Measurements from ENCODE around the gene CDK2AP2.

GRCh38 chr11:67469508-67469811 is 38.5 kb downstream of the CDK2AP2 start:
- TF ChIP-seq POLR2AphosphoS5 (IDR thresholded peaks at IDR 0.05) (no peak), POLR2A (IDR thresholded peaks at IDR 0.05) (no peak)
- TF ChIP-seq, protein P1, sequence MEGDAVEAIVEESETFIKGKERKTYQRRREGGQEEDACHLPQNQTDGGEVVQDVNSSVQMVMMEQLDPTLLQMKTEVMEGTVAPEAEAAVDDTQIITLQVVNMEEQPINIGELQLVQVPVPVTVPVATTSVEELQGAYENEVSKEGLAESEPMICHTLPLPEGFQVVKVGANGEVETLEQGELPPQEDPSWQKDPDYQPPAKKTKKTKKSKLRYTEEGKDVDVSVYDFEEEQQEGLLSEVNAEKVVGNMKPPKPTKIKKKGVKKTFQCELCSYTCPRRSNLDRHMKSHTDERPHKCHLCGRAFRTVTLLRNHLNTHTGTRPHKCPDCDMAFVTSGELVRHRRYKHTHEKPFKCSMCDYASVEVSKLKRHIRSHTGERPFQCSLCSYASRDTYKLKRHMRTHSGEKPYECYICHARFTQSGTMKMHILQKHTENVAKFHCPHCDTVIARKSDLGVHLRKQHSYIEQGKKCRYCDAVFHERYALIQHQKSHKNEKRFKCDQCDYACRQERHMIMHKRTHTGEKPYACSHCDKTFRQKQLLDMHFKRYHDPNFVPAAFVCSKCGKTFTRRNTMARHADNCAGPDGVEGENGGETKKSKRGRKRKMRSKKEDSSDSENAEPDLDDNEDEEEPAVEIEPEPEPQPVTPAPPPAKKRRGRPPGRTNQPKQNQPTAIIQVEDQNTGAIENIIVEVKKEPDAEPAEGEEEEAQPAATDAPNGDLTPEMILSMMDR (IDR thresholded peaks at IDR 0.05), result peak in 1 of 3 donors; percentile 7

All from breast epithelium (tissue), 3 donors.